Stimulated activated CD4-positive, alpha-beta T cell treated with anti-CD3 and anti-CD28 coated beads, Interleukin-4, amount 100 ng/mL, for 48 hours (primary cell): Measurements from ENCODE around the gene L1CAM.

Experiments used
- DNase-seq, 2 donors: peaks; one replicate each; pipeline ENCODE4 v3.0.0-alpha.2; 2020; ENCODE audit warnings: low read depth in 2 of 2

L1CAM gene

GRCh38 chrX:153922932-153923857, 37.2 kb upstream of the L1CAM start:
- no peak for DNase-seq

- DNase-seq: no peak
Measured at GRCh38 chrX:153921511-153922446, 35.8 kb upstream of the L1CAM start.

- DNase-seq: no peak
Measured at GRCh38 chrX:153921070-153921469, 35.1 kb upstream of the L1CAM start.

- no peak for DNase-seq
Measured at GRCh38 chrX:153920546-153920945, 34.6 kb upstream of the L1CAM start.

GRCh38 chrX:153919281-153919680, 33.3 kb upstream of the L1CAM start:
- no peak for DNase-seq

- no peak for DNase-seq
Measured at GRCh38 chrX:153917869-153918268, 31.9 kb upstream of the L1CAM start.

- no peak for DNase-seq
Measured at GRCh38 chrX:153913701-153914100, 27.7 kb upstream of the L1CAM start.

- no peak for DNase-seq
Measured at GRCh38 chrX:153913211-153913610, 27.2 kb upstream of the L1CAM start.

GRCh38 chrX:153911798-153912197, 25.8 kb upstream of the L1CAM start:
- no peak for DNase-seq

- DNase-seq: no peak
Measured at GRCh38 chrX:153910446-153910845, 24.5 kb upstream of the L1CAM start.

GRCh38 chrX:153909980-153910360, 24.0 kb upstream of the L1CAM start:
- DNase-seq: no peak

- no peak for DNase-seq
Measured at GRCh38 chrX:153909024-153909979, 23.3 kb upstream of the L1CAM start.

- no peak for DNase-seq
Measured at GRCh38 chrX:153908219-153908860, 22.4 kb upstream of the L1CAM start.

- no peak for DNase-seq
Measured at GRCh38 chrX:153907456-153907855, 21.5 kb upstream of the L1CAM start.

GRCh38 chrX:153906126-153906917, 20.3 kb upstream of the L1CAM start:
- no peak for DNase-seq

- DNase-seq: no peak
Measured at GRCh38 chrX:153905481-153906095, 19.6 kb upstream of the L1CAM start.

- no peak for DNase-seq
Measured at GRCh38 chrX:153903991-153904957, 18.3 kb upstream of the L1CAM start, which contains the start of gene AVPR2. Gene AVPR2, plus strand, starts transcription at chrX:153904673. Its CDS starts 473 bp downstream, at chrX:153905146.

GRCh38 chrX:153903238-153903980, 17.4 kb upstream of the L1CAM start:
- DNase-seq: no peak
